HFF-Myc (cell line): ENCODE data around the gene ROBO2.

Source experiments
- DNase-seq: peaks from one replicate; pipeline ENCODE4 v3.0.0-alpha.2; 2011; ENCODE audit warnings: low read depth; ENCODE audit errors: extremely low read depth
- H3K4me3 ChIP-seq: replicated peaks from 2 replicates; pipeline ENCODE4 v1.5.1; 2011; ENCODE audit warnings: low read depth, mild to moderate bottlenecking, control low read depth, low read length
- CTCF ChIP-seq: IDR thresholded peaks from 2 replicates; pipeline ENCODE4 v1.5.1; 2012; ENCODE audit warnings: mild to moderate bottlenecking, low read depth, low read length, control low read depth; ENCODE audit errors: missing control alignments

ROBO2 gene

DNA sequence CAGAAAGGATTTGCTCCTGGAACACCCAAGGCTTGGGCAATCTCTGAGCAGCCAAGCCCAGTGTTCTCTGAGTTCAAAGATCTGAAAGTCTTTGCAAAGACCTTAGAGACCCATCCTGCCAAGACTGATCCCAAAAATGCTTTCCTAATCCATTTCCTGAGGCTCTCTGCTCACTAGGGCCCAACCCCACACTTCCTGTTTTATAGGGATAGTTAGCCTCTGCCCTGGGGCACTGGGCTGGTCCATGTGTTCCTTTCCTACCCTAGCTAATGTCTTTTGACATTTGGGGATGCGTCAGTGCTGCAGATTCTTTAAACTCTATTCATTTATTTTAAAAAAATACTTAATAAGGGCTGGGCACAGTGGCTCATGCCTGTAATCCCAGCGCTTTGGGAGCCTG lies 372.7 kb downstream of the ROBO2 start:
- TF ChIP-seq CTCF = no peak
- DNase-seq = peak; percentile 84
- no peak overlapping the region for H3K4me3 ChIP-seq

GRCh38 chr3:77414881-77415280 lies 375.0 kb downstream of the ROBO2 start:
- TF ChIP-seq CTCF = no peak
- peak; percentile 92 for DNase-seq

GRCh38 chr3:77420336-77420735 lies 380.4 kb downstream of the ROBO2 start:
- TF ChIP-seq CTCF = no peak
- DNase-seq = no peak
- no peak overlapping the region for H3K4me3 ChIP-seq

More at GRCh38 chr3:77414881-77415280, 375.0 kb downstream of the ROBO2 start:
- H3K4me3 ChIP-seq = no peak overlapping the region

DNA sequence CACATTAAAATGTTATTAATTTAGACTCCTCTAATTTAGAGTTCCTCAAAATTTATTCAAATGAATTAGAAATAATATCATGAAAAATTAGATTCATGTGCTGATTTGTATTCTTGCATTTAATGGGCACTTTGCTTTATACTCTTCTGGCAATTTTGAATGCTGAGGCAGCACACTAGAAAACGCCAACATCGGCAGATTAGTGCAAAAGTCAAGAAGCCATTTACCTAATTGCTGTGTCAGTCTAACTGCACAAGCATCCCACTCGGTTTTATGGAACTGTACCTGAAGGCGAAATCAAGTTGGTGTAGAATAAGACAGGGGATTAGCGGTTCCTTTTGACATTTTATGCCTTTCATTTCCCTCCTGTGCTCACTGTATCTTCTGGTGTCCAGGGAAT lies 382.0 kb downstream of the ROBO2 start:
- no peak for TF ChIP-seq CTCF

DNA sequence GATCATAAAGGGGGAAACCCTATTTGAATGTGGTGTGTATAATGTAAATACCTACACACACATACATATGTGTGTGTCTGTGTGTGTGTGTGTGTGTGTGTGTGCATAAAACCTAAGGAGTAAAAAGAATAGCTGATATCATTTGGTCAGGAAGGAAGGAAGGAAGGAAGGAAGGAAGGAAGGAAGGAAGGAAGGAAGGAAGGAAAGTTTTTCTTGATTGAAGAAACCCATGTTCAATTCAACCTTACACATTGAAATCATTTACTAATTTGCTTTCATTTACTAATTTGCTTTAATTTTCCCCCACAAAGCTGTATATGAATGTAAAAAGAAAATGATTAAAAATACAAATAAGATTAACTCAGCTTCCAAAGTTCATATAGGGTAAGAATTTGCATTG lies 386.6 kb downstream of the ROBO2 start:
- no peak for TF ChIP-seq CTCF
- DNase-seq = no peak
- no peak overlapping the region for H3K4me3 ChIP-seq

More for the DNA sequence above, 382.0 kb downstream of the ROBO2 start:
- no peak for DNase-seq
- H3K4me3 ChIP-seq = no peak overlapping the region

GRCh38 chr3:77427528-77427927 lies 387.6 kb downstream of the ROBO2 start:
- no peak for DNase-seq
- H3K4me3 ChIP-seq = no peak overlapping the region
- TF ChIP-seq CTCF = no peak

GRCh38 chr3:77436908-77437307 lies 397.0 kb downstream of the ROBO2 start:
- DNase-seq = no peak
- TF ChIP-seq CTCF = no peak
- no peak overlapping the region for H3K4me3 ChIP-seq
